Astrocyte (in vitro differentiated cells and primary cell): Measurements from ENCODE around the gene RNF166. TPM values are rescaled to one million over a fixed set of nuclear protein-coding genes. Genes with fewer than 3 reads are reported as not detected.

Experiments used
- DNase-seq: peaks from one replicate; pipeline ENCODE4 v3.0.0-alpha.2; 2010; ENCODE audit warnings: low read depth
- FAIRE-seq: peaks from 2 replicates; lab custom pipeline; 2011; peaks lifted over from hg19 to GRCh38; lab: Jason Lieb, UNC
- H2AFZ ChIP-seq: 2 replicates; pipeline ENCODE4 v1.6.0; 2012; ENCODE audit warnings: low read depth, low read length, inconsistent platforms
- H3K27ac ChIP-seq: 2 replicates; pipeline ENCODE4 v1.5.1; 2011; ENCODE audit warnings: low read depth, low read length, inconsistent platforms
- H3K27me3 ChIP-seq: 2 replicates; pipeline ENCODE4 v1.6.0; 2011; ENCODE audit warnings: low read length, inconsistent platforms; ENCODE audit not compliant: insufficient read depth
- H3K36me3 ChIP-seq: 2 replicates; pipeline ENCODE4 v1.5.1; 2011; ENCODE audit warnings: low read length, inconsistent platforms; ENCODE audit not compliant: insufficient read depth
- H3K4me1 ChIP-seq: 2 replicates; pipeline ENCODE4 v1.5.1; 2011; ENCODE audit warnings: low read length, inconsistent platforms; ENCODE audit not compliant: insufficient read depth
- H3K4me2 ChIP-seq: 2 replicates; pipeline ENCODE4 v1.6.0; 2012; ENCODE audit warnings: low read length, inconsistent platforms
- H3K4me3 ChIP-seq: 2 replicates; pipeline ENCODE4 v1.5.1; 2011; ENCODE audit warnings: low read depth, mild to moderate bottlenecking, low read length, inconsistent platforms; ENCODE audit not compliant: insufficient read depth
- H3K79me2 ChIP-seq: 2 replicates; pipeline ENCODE4 v1.6.0; 2012; ENCODE audit warnings: mild to moderate bottlenecking, low read length, inconsistent platforms; ENCODE audit not compliant: insufficient read depth
- H3K9ac ChIP-seq: 2 replicates; pipeline ENCODE4 v1.6.0; 2012; ENCODE audit warnings: mild to moderate bottlenecking, low read length, inconsistent platforms
- H3K9me3 ChIP-seq: 2 replicates; pipeline ENCODE4 v1.5.1; 2012; ENCODE audit warnings: low read depth, mild to moderate bottlenecking, low read length, inconsistent platforms; ENCODE audit not compliant: insufficient read depth
- H4K20me1 ChIP-seq: 2 replicates; pipeline ENCODE4 v1.6.0; 2012; ENCODE audit warnings: low read length, inconsistent platforms; ENCODE audit not compliant: insufficient read depth
- H3K27ac Mint-ChIP-seq: one replicate; pipeline ENCODE4 v1.8.0; 2021; ENCODE audit warnings: mild to moderate bottlenecking, mixed read lengths; ENCODE audit not compliant: unreplicated experiment
- H3K27me3 Mint-ChIP-seq: one replicate; pipeline ENCODE4 v1.8.0; 2021; ENCODE audit warnings: low read depth, mixed read lengths; ENCODE audit not compliant: unreplicated experiment
- H3K36me3 Mint-ChIP-seq: one replicate; pipeline ENCODE4 v1.8.0; 2021; ENCODE audit warnings: low read depth, mixed read lengths; ENCODE audit not compliant: unreplicated experiment
- H3K4me1 Mint-ChIP-seq: one replicate; pipeline ENCODE4 v1.8.0; 2021; ENCODE audit warnings: low read depth, mixed read lengths; ENCODE audit not compliant: unreplicated experiment
- H3K4me3 Mint-ChIP-seq: one replicate; pipeline ENCODE4 v1.8.0; 2021; ENCODE audit warnings: mild to moderate bottlenecking, moderate library complexity, mixed read lengths; ENCODE audit not compliant: unreplicated experiment
- H3K9me3 Mint-ChIP-seq: one replicate; pipeline ENCODE4 v1.8.0; 2021; ENCODE audit warnings: mild to moderate bottlenecking, mixed read lengths; ENCODE audit not compliant: unreplicated experiment
- CTCF ChIP-seq: IDR thresholded peaks from 2 replicates; pipeline ENCODE4 v1.5.1; 2011; ENCODE audit warnings: low read depth, mild to moderate bottlenecking, inconsistent platforms, low read length, moderate library complexity; ENCODE audit not compliant: insufficient read depth
- EZH2 ChIP-seq: IDR thresholded peaks from 2 replicates; pipeline ENCODE4 v1.6.1; 2012; ENCODE audit warnings: mild to moderate bottlenecking, low read length, inconsistent platforms; ENCODE audit not compliant: insufficient read depth
- total RNA-seq: library from RNA; stranded (reverse); gene quantifications from 2 replicates; pipeline ENCODE4 v1.2.1, GENCODE V29; 2021

The RNF166 gene
- total RNA-seq, 1 donor from 2014 or later = 15.4 TPM

GRCh38 chr16:88723911-88724310 is 17.7 kb upstream of the RNF166 start:
- H3K9me3 ChIP-seq = no peaks in the 10 kb centered on the region
- H3K27me3 Mint-ChIP-seq = no peaks in the 10 kb centered on the region
- H3K27ac Mint-ChIP-seq = no peak overlapping the region
- DNase-seq (no peak), FAIRE-seq (no peak)
- H3K27me3 ChIP-seq = no peaks in the 10 kb centered on the region
- peaks cover 6% of the 10 kb centered on the region for H3K36me3 Mint-ChIP-seq
- no peak overlapping the region for H3K9ac ChIP-seq
- H2AFZ ChIP-seq = no peak overlapping the region
- peaks cover 13% of the 10 kb centered on the region for H4K20me1 ChIP-seq
- TF ChIP-seq CTCF = no peak
- TF ChIP-seq EZH2 = no peak
- peaks cover 12% of the 10 kb centered on the region for H3K36me3 ChIP-seq
- H3K79me2 ChIP-seq = no peaks in the 10 kb centered on the region
- no peaks in the 10 kb centered on the region for H3K4me1 ChIP-seq
- H3K27ac ChIP-seq = no peak overlapping the region
- no peaks in the 10 kb centered on the region for H3K4me1 Mint-ChIP-seq
- H3K9me3 Mint-ChIP-seq = no peaks in the 10 kb centered on the region
- no peak overlapping the region for H3K4me3 Mint-ChIP-seq
- H3K4me3 ChIP-seq = no peak overlapping the region
- H3K4me2 ChIP-seq = no peak overlapping the region

GRCh38 chr16:88723507-88723887 is 17.3 kb upstream of the RNF166 start:
- DNase-seq (no peak), FAIRE-seq (no peak)
- Mint-ChIP-seq H3K4me3 (no peak overlapping the region), H3K4me1 (no peaks in the 10 kb centered on the region), H3K27ac (no peak overlapping the region), H3K9me3 (no peaks in the 10 kb centered on the region), H3K27me3 (no peaks in the 10 kb centered on the region), H3K36me3 (peaks cover 6% of the 10 kb centered on the region)
- Histone ChIP-seq H3K27me3 (no peaks in the 10 kb centered on the region), H3K79me2 (no peaks in the 10 kb centered on the region), H3K36me3 (peaks cover 12% of the 10 kb centered on the region), H3K4me2 (no peak overlapping the region), H3K9me3 (no peaks in the 10 kb centered on the region), H2AFZ (no peak overlapping the region), H3K4me1 (no peaks in the 10 kb centered on the region), H3K4me3 (no peak overlapping the region), H4K20me1 (peaks cover 17% of the 10 kb centered on the region), H3K9ac (no peak overlapping the region), H3K27ac (no peak overlapping the region)
- TF ChIP-seq EZH2 (no peak), CTCF (no peak)

- DNase-seq (no peak), FAIRE-seq (no peak)
- H3K4me1 ChIP-seq = no peaks in the 10 kb centered on the region
- no peaks in the 10 kb centered on the region for H3K27me3 ChIP-seq
- H3K79me2 ChIP-seq = no peaks in the 10 kb centered on the region
- Mint-ChIP-seq H3K27me3 (no peaks in the 10 kb centered on the region), H3K27ac (no peak overlapping the region), H3K4me1 (no peaks in the 10 kb centered on the region), H3K9me3 (no peaks in the 10 kb centered on the region), H3K4me3 (no peak overlapping the region), H3K36me3 (peaks cover 11% of the 10 kb centered on the region)
- peaks cover 22% of the 10 kb centered on the region for H4K20me1 ChIP-seq
- H3K27ac ChIP-seq = no peak overlapping the region
- no peak overlapping the region for H3K9ac ChIP-seq
- no peak overlapping the region for H3K4me3 ChIP-seq
- H3K36me3 ChIP-seq = peaks cover 17% of the 10 kb centered on the region
- no peak overlapping the region for H2AFZ ChIP-seq
- TF ChIP-seq CTCF = no peak
- TF ChIP-seq EZH2 = no peak
- no peaks in the 10 kb centered on the region for H3K9me3 ChIP-seq
- H3K4me2 ChIP-seq = no peak overlapping the region
Measured at GRCh38 chr16:88722784-88723506, 16.7 kb upstream of the RNF166 start.
